ENCODE data around the gene SLC13A4.

SLC13A4 gene

DNA sequence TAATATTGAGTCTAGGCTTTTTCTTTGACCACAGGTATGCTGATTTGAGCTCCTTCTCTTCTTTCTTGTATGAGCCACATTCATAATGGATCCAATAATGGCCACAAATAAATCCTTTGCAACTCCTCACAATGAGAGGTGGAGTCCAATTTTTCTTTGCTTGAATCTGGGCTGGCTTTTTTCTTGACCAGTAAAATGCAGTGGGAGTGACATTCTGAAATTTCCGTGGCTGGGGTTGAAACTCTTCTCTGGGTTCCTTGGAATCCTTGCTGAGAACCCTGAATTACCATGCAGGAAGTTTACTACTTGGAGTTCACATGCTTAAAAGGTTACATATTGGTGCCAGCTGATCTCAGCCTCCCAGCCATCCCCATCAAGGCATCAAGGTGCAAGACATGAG is 43.1 kb upstream of the SLC13A4 start:
- TF ChIP-seq, protein P1, sequence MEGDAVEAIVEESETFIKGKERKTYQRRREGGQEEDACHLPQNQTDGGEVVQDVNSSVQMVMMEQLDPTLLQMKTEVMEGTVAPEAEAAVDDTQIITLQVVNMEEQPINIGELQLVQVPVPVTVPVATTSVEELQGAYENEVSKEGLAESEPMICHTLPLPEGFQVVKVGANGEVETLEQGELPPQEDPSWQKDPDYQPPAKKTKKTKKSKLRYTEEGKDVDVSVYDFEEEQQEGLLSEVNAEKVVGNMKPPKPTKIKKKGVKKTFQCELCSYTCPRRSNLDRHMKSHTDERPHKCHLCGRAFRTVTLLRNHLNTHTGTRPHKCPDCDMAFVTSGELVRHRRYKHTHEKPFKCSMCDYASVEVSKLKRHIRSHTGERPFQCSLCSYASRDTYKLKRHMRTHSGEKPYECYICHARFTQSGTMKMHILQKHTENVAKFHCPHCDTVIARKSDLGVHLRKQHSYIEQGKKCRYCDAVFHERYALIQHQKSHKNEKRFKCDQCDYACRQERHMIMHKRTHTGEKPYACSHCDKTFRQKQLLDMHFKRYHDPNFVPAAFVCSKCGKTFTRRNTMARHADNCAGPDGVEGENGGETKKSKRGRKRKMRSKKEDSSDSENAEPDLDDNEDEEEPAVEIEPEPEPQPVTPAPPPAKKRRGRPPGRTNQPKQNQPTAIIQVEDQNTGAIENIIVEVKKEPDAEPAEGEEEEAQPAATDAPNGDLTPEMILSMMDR (IDR thresholded peaks at IDR 0.05): no peak
- DNase-seq (ENCODE audit: low spot score): no peak
- Histone ChIP-seq H3K27ac (no peak overlapping the region), H3K4me3 (no peak overlapping the region)

DNA sequence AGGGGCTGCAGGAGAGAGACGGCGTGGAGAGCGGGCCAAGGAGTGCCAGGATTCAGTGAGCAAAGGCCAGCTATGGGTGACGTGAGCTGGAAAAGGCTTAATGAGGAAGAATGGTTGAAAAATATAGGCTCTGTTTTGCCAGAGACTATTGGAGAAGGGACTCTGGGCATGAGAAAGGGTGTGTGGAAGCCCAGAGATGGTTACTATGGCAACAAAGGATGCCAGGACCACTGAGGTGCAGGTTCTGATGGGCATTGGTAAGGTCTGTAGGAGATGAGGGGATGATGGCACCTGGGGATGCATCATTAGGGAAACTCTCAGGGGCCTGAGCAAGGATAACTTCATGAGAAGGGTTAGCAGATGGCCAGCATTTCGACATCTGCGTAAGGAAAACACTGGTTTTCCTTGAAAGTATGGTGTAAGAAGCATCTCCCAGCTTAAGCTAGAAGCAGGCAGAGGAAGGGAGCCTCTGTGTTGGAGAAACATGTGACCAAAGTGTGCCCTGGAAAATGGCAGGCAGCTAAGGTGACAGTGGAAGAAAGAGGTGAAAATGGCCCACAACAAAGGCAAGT is 42.2 kb upstream of the SLC13A4 start:
- no peak for DNase-seq (ENCODE audit: low spot score)
- TF ChIP-seq, protein P1 (IDR thresholded peaks at IDR 0.05): no peak
- Histone ChIP-seq H3K27ac (no peak overlapping the region), H3K4me3 (no peak overlapping the region)

DNA sequence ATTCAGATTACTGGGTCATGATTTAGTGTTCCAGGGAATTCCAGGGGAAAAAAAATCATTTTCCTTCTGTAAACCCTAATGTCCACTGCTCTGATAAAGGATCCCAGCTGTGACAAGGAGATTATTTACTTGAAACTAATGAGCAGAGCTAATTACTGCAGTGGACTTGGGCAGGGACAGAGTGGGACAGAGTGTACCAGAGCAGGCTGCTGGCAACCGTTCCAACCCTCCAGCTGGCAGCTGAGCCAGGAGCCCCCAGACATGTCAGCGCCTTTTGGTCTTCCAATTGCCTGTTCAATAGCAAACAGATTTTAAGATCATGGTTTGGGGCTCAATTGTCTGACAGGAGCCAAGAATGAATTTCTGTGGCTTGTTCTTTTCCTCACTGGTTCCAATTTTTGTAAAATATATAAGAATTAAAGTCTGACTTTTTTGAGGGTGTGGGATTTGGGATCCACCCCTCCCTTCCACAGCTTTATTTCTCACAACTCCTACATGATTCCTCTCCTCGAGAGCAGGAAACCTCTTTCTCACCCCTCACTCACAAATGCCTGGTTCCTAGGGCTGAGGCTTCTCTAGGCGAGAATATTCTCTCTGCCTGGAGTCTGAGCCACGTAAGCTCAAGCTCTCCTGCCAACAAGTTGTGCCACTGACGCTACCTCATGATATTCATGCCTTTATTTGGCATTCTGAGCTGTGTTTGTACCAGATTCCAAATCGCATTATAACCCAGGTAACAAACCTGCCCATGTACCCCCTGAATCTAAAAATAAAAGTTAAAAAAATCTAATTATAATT is 41.2 kb upstream of the SLC13A4 start:
- no peak for DNase-seq (ENCODE audit: low spot score)
- Histone ChIP-seq H3K4me3 (no peak overlapping the region), H3K27ac (peak overlapping the region; percentile 38 to 47)
- TF ChIP-seq, protein P1 (IDR thresholded peaks at IDR 0.05): no peak

DNA sequence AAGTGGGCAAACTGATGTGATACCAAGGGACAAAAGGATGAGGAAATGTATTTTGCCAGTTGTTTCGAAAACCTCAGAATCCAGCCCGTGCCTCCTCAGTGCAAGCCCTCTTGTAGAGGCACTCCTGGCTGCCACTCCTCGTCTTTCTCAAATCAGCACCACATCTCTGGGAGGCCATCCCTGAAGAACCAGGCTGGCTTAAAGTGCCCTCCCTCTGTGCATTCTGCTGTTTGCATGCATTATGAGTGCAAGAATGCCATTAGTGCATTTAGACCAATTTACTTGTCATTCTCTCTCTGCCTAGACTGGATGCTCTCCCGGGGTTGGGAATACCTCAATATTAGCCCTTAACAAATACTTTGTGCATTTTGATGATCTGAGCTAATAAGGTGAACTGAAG is 40.5 kb upstream of the SLC13A4 start:
- DNase-seq (ENCODE audit: low spot score): no peak
- no peak overlapping the region for H3K4me3 ChIP-seq
- peak overlapping the region in 1 of 2 donors; percentile 38 for H3K27ac ChIP-seq
- TF ChIP-seq, protein P1 (IDR thresholded peaks at IDR 0.05): no peak

DNA sequence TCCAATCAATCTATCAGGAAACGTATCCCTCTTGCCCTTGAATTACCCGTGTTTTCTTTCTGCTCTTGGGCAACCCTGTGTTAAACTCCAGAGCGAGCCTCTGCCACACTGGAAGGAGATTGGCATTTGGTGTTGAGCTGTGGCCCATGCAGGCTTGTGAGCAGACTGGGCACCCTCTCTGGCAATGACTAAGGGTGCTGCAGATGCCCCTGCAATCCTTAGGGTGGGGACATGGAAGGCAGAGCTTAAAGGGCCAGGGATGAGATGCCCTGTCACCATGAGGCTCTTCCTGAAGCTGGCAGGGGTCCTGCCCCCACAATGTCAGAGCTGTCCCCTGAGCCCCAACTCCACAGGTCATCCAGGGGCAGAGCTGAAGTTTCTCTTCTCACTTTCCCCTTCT is 40.1 kb upstream of the SLC13A4 start:
- TF ChIP-seq, protein P1 (IDR thresholded peaks at IDR 0.05): no peak
- no peak for DNase-seq (ENCODE audit: low spot score)
- Histone ChIP-seq H3K4me3 (no peak overlapping the region), H3K27ac (no peak overlapping the region)

DNA sequence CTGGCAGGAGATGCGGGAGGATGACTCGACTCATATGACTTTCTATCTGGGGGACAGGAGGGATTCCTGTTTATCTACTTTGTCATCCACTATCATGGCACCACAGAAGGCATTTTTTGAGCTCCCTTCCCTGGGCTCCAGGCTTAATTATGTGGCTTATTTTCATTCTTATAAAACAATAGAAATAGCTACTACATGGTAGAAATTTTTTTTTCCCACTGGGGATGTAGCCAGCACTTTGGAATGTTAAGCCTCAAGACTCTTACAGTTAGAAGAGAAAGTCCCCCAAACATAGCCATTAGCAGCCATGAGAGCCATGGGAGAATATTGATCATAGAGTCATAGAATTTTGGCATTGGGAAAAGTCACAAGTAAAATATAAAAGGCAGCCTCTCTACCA is 35.3 kb upstream of the SLC13A4 start:
- TF ChIP-seq, protein P1 (IDR thresholded peaks at IDR 0.05): no peak
- no peak for DNase-seq (ENCODE audit: low spot score)
- H3K27ac ChIP-seq: no peak overlapping the region

More for the DNA sequence above, 35.3 kb upstream of the SLC13A4 start:
- H3K4me3 ChIP-seq: no peak overlapping the region
